Measurements from ENCODE around the gene GRK2.
"Not testable (repeated sequence)": the region's sequence is repeated elsewhere in the genome, so short reads cannot be mapped to it uniquely, and the experiment has no call there.

GRK2 gene

DNA sequence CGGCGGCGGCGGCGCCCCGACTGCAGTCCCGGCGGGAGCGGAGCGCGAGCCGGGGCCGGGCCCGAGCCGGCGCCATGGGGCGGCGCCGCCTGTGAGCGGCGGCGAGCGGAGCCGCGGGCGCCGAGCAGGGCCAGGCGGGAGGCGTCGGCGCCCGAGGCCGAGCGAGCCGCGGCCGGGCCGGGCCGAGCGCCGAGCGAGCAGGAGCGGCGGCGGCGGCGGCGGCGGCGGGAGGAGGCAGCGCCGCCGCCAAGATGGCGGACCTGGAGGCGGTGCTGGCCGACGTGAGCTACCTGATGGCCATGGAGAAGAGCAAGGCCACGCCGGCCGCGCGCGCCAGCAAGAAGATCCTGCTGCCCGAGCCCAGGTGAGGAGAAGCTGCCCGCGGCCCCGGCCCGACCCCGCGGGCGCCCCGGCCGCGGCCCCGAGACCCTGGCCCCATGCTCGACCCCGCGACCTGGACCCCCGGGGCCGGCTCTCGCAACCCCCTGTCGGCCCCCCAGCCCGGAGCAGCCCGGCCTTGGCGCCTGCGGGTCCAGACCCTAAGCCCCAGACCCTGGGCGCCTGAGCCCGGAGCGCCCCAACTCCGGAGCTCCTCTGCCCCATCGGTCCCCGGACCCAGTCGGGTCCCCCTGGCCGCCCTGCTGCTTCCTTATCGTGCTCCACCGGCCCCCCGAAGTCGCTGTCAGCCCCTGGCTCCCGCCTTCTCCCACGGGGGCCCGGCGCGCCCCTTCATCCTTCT is at the start of gene GRK2:
Gene GRK2, plus strand, starts transcription at position 25 of the 739 bp plus-strand sequence. Its CDS starts 227 bp downstream, at position 252.
- Histone ChIP-seq H3K27me3 (replicated peaks) (no peaks in the 10 kb centered on the region), H3K36me3 (replicated peaks) (peaks cover 8% of the 10 kb centered on the region), H3K4me3 (ENCODE audit: low read depth, low read length) (peak within 1 kb of the TSS; percentile 76), H3K27ac (no peak within 1 kb of the TSS)
- in situ Hi-C loops (cut with HindIII; ENCODE audit: low pct_ligation_motif_present, low sequenced_read_pairs), result no loop called here
- TF ChIP-seq, protein P1, sequence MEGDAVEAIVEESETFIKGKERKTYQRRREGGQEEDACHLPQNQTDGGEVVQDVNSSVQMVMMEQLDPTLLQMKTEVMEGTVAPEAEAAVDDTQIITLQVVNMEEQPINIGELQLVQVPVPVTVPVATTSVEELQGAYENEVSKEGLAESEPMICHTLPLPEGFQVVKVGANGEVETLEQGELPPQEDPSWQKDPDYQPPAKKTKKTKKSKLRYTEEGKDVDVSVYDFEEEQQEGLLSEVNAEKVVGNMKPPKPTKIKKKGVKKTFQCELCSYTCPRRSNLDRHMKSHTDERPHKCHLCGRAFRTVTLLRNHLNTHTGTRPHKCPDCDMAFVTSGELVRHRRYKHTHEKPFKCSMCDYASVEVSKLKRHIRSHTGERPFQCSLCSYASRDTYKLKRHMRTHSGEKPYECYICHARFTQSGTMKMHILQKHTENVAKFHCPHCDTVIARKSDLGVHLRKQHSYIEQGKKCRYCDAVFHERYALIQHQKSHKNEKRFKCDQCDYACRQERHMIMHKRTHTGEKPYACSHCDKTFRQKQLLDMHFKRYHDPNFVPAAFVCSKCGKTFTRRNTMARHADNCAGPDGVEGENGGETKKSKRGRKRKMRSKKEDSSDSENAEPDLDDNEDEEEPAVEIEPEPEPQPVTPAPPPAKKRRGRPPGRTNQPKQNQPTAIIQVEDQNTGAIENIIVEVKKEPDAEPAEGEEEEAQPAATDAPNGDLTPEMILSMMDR (IDR thresholded peaks at IDR 0.05; ENCODE audit: low read depth, low read length, missing control alignments), result no peak
- DNase-seq, result no peak

DNA sequence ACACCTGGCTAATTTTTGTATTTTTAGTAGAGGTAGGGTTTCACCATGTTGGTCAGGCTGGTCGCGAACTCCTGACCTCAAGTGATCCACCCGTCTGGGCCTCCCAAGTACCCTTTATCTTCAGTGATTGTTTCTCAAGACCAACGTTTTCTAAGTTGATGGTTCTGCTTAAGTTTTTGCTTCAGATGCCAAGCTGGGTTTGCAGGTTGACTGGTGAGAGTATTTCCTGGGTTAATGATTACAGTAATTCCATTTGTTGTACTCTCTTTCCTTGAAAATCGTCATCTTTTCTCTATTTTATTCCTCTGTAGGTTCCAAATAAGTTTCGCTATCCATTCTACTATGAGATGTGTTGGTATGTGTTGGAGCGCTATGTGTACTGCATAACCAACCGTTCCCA is 38.5 kb upstream of the GRK2 start:
- Histone ChIP-seq H3K4me3 (ENCODE audit: low read depth, low read length) (no peak overlapping the region), H3K27me3 (replicated peaks) (no peaks in the 10 kb centered on the region), H3K36me3 (replicated peaks) (peaks cover 47% of the 10 kb centered on the region), H3K27ac (no peak overlapping the region)
- in situ Hi-C loops (cut with HindIII; ENCODE audit: low pct_ligation_motif_present, low sequenced_read_pairs), result no loop called here
- no peak for DNase-seq
- TF ChIP-seq, protein P1 (IDR thresholded peaks at IDR 0.05; ENCODE audit: low read depth, low read length, missing control alignments), result no peak

DNA sequence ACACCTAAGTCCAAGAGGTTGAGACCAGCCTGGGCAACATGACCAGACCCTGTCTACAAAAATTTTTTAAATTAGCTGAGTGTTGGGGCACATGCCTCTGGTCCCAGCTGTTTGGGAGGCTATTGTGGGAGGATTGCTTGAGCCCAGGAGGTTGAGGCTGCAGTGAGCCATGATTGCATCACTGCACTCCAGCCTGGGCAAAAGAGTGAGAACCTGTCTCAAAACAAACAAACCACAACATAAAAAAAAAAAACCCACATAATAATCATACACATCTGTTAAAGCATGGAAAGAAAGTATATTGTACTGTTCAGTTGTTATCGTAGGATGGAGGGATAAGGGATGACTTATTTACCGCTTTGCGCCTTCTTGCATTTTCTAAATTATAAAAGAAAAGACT is 35.9 kb upstream of the GRK2 start:
- H3K27me3 ChIP-seq (replicated peaks), result no peaks in the 10 kb centered on the region
- H3K4me3 ChIP-seq (ENCODE audit: low read depth, low read length), result no peak overlapping the region
- TF ChIP-seq, protein P1 (IDR thresholded peaks at IDR 0.05; ENCODE audit: low read depth, low read length, missing control alignments), result no peak
- in situ Hi-C loops (cut with HindIII; ENCODE audit: low pct_ligation_motif_present, low sequenced_read_pairs), result no loop called here
- no peak overlapping the region for H3K27ac ChIP-seq
- DNase-seq, result no peak
- peaks cover 40% of the 10 kb centered on the region for H3K36me3 ChIP-seq (replicated peaks)

DNA sequence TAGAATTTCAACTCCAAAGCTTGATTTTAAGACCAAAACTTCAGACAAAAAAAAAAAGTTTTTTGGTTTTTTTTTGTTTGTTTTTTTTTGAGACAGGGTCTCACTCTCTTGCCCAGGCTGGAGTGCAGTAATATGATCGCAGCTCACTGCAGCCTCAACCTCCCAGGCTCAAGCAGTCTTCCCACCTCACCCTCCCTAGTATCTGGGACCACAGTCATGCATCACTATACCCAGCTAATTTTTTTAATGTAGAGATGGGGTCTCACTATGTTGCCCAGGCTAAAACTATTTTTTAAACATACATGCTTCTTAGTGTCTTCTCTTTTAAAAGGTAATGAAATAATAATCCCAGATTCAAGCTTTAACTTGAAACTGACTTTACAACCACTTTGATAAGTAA is 35.4 kb upstream of the GRK2 start:
- TF ChIP-seq, protein P1 (IDR thresholded peaks at IDR 0.05; ENCODE audit: low read depth, low read length, missing control alignments), result no peak
- DNase-seq, result no peak
- in situ Hi-C loops (cut with HindIII; ENCODE audit: low pct_ligation_motif_present, low sequenced_read_pairs), result no loop called here
- Histone ChIP-seq H3K27ac (no peak overlapping the region), H3K27me3 (replicated peaks) (no peaks in the 10 kb centered on the region), H3K36me3 (replicated peaks) (peaks cover 35% of the 10 kb centered on the region), H3K4me3 (ENCODE audit: low read depth, low read length) (no peak overlapping the region)

DNA sequence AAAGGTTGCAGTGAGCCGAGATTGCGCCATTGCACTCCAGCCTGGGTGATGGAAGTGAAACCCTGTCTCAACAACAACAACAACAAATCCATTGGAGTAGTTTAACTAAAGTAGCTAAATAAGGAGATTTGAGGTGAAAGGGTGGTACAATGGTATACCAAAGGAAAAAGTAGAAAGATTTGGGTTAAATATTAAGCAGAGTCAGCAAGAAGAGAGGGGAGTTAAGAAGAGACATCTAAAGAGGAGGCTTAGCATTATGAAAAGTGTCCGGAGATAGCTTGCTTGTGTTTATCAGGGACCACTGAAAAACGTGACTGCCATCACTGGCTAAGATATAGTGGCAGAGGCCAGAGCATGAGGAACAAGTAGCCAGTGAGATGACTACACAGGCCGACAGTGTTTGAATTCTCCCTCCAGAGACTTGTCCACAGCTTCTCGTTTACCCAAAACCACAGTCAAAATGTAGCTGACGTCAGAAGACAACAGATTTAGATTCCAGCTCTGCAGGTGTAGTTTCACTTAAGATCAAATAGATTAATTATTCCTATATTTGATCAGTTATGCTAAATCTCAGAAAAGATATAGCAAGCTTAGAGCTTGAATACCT is 32.6 kb upstream of the GRK2 start:
- TF ChIP-seq, protein P1 (IDR thresholded peaks at IDR 0.05; ENCODE audit: low read depth, low read length, missing control alignments), result no peak
- in situ Hi-C loops (cut with HindIII; ENCODE audit: low pct_ligation_motif_present, low sequenced_read_pairs), result no loop called here
- H3K4me3 ChIP-seq (ENCODE audit: low read depth, low read length), result no peak overlapping the region
- no peak for DNase-seq
- H3K27ac ChIP-seq, result no peak overlapping the region
- no peaks in the 10 kb centered on the region for H3K27me3 ChIP-seq (replicated peaks)
- peaks cover 23% of the 10 kb centered on the region for H3K36me3 ChIP-seq (replicated peaks)

DNA sequence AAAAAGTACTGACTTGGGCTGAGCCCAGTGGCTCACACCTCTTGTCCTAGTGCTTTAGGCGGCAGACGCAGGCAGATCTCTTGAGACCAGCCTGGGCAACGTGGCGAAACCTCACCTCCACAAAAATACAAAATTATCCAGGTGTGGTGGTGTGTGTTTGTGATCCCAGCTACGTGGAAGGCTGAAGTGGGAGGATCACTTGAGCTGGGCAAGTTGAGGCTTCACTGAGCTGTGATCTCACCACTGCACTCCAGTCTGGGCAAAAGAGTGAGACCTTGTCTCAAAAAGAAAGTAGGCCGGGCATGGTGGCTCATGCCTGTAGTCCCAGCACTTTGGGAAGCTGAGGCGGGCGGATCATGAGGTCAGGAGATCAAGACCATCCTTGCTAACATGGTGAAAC is 31.7 kb upstream of the GRK2 start:
- in situ Hi-C loops (cut with HindIII; ENCODE audit: low pct_ligation_motif_present, low sequenced_read_pairs); DNase-seq; H3K4me3 ChIP-seq (ENCODE audit: low read depth, low read length); H3K27ac ChIP-seq; H3K27me3 ChIP-seq (replicated peaks): not testable (repeated sequence)
- H3K36me3 ChIP-seq (replicated peaks), result peaks cover 14% of the 10 kb centered on the region
